ENCODE results near the gene NMT1. TPM values are rescaled to one million over a fixed set of nuclear protein-coding genes. Genes with fewer than 3 reads are reported as not detected.

Gene NMT1
- total and polyA plus RNA-seq, 2 of the 13 experiments (the other 11 are each of a cell fraction or from before 2014, with no cell fraction given) = 75.7 to 142 TPM

DNA sequence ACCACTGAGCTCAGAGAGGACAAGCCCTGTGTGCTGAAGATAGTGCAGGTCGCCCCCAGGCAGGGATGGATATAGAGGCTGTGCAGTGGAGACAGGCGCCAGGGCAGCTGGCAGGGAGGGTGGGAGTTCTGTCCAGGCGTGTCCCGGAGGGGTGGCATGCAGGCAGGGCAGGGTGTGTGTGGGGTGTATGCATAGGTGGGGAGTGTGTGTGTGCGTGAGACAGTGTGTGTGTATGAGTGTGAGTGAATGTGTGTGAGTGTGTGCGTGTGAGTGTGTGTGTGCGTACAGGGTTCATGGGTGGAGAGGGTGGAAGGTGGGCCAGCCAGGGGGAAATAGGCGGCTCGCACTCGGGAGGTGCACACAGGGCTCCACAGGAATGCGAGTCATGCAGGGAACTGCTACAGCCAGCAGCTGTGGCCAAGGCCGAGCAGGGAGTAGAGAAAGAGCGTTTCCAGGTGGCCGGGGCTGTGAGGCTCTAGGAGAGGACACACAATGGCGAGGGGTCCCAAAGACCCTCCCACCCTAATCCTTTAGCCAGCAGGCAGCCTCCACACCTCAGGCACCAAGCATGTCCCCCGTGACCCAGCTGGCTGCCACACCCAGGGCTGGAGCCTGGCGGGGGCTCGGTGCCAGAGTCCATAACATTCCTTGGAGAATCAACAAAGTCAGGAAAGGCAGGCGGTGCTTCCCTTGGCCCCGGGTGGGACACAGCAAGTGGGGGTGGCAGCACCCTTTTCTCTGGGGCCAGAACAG is 66.6 kb downstream of the NMT1 start (continued):
- TF ChIP-seq, protein P1, sequence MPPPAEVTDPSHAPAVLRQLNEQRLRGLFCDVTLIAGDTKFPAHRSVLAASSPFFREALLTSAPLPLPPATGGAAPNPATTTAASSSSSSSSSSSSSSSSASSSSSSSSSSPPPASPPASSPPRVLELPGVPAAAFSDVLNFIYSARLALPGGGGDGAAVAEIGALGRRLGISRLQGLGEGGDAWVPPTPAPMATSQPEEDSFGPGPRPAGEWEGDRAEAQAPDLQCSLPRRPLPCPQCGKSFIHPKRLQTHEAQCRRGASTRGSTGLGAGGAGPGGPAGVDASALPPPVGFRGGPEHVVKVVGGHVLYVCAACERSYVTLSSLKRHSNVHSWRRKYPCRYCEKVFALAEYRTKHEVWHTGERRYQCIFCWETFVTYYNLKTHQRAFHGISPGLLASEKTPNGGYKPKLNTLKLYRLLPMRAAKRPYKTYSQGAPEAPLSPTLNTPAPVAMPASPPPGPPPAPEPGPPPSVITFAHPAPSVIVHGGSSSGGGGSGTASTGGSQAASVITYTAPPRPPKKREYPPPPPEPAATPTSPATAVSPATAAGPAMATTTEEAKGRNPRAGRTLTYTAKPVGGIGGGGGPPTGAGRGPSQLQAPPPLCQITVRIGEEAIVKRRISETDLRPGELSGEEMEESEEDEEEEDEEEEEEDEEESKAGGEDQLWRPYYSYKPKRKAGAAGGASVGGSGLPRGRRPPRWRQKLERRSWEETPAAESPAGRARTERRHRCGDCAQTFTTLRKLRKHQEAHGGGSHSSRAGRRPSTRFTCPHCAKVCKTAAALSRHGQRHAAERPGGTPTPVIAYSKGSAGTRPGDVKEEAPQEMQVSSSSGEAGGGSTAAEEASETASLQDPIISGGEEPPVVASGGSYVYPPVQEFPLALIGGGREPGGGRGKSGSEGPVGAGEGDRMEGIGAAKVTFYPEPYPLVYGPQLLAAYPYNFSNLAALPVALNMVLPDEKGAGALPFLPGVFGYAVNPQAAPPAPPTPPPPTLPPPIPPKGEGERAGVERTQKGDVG (CRISPR knock-in tag; IDR thresholded peaks at IDR 0.05; ENCODE audit: borderline replicate concordance) = 0 out of 2 replicates have a peak, but pooled peaks have one; percentile 11
- TF ChIP-seq POLR2G (IDR thresholded peaks at IDR 0.05; ENCODE audit: low read depth, low read length) (peak; percentile 53; the same call in 1 of the 2 replicates), KDM2A (CRISPR knock-in tag; IDR thresholded peaks at IDR 0.05; ENCODE audit: borderline replicate concordance, low read depth) (peak; percentile 46; the same call in 1 of the 2 replicates), ZNF564 (CRISPR knock-in tag; IDR thresholded peaks at IDR 0.05) (no peak), SUZ12 (IDR thresholded peaks at IDR 0.05; ENCODE audit: low read depth, low read length) (no peak), RXRA (CRISPR knock-in tag; IDR thresholded peaks at IDR 0.05) (peak; percentile 65), ZSCAN20 (CRISPR knock-in tag; IDR thresholded peaks at IDR 0.05; ENCODE audit: borderline replicate concordance) (no peak), ZNF430 (CRISPR knock-in tag; IDR thresholded peaks at IDR 0.05) (no peak), ZNF17 (CRISPR knock-in tag; IDR thresholded peaks at IDR 0.05) (no peak), DNMT3B (CRISPR knock-in tag; conservative IDR thresholded peaks at IDR 0.05) (no peak), DPF2 (CRISPR knock-in tag; IDR thresholded peaks at IDR 0.05; ENCODE audit: borderline replicate concordance, low read depth) (peak; percentile 66; the same call in 1 of the 2 replicates), BRF2 (CRISPR knock-in tag; IDR thresholded peaks at IDR 0.05) (no peak), MTA1 (CRISPR knock-in tag; IDR thresholded peaks at IDR 0.05; ENCODE audit: borderline replicate concordance) (peak; percentile 70; the same call in 1 of the 2 replicates), NFKB2 (CRISPR knock-in tag; IDR thresholded peaks at IDR 0.05; ENCODE audit: borderline replicate concordance) (peak; percentile 8; the same call in 1 of the 2 replicates), ZNF572 (CRISPR knock-in tag; IDR thresholded peaks at IDR 0.05) (no peak), MNT (IDR thresholded peaks at IDR 0.05) (peak; percentile 25; the same call in 1 of the 2 replicates), ZNF138 (CRISPR knock-in tag; IDR thresholded peaks at IDR 0.05; ENCODE audit: low read depth) (0 out of 2 replicates have a peak, but pooled peaks have one; percentile 5), FOSL1 (CRISPR knock-in tag; IDR thresholded peaks at IDR 0.05; ENCODE audit: borderline replicate concordance) (no peak), ZNF296 (CRISPR knock-in tag; conservative IDR thresholded peaks at IDR 0.05) (peak; percentile 33; the same call in 1 of the 2 replicates)
- TF ChIP-seq, protein P2, sequence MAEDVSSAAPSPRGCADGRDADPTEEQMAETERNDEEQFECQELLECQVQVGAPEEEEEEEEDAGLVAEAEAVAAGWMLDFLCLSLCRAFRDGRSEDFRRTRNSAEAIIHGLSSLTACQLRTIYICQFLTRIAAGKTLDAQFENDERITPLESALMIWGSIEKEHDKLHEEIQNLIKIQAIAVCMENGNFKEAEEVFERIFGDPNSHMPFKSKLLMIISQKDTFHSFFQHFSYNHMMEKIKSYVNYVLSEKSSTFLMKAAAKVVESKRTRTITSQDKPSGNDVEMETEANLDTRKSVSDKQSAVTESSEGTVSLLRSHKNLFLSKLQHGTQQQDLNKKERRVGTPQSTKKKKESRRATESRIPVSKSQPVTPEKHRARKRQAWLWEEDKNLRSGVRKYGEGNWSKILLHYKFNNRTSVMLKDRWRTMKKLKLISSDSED (CRISPR knock-in tag; IDR thresholded peaks at IDR 0.05) = no peak

All from HepG2 (cell line).